DMS79 (cell line): ENCODE data around the gene FBXW11.

Experiments used
- DNase-seq: peaks from one replicate; lab custom pipeline; 2025; lab: John Stamatoyannopoulos, UW

FBXW11 gene

DNA sequence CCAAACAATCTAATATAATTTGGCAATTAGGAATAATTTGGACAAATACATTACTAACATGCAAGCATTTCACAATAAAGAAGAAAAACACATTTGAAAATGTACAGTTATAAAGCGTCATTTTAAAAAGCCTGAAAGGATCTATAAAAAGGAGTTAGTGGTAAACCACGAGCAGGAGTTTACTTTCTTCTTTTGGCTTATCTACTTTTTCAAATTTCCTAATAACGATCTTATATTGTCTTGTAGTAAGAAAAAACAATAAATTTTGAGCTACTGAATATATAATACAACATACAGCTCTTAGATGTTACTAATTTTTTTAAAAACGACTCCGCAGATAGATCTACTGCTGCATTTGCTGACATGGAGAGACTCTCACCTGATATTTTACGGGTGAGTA is 141.0 kb downstream of the FBXW11 start:
- DNase-seq = no peak

GRCh38 chr5:171863935-171864334 is 142.5 kb downstream of the FBXW11 start:
- DNase-seq = no peak

GRCh38 chr5:171862624-171863023 is 143.8 kb downstream of the FBXW11 start:
- DNase-seq = no peak

DNA sequence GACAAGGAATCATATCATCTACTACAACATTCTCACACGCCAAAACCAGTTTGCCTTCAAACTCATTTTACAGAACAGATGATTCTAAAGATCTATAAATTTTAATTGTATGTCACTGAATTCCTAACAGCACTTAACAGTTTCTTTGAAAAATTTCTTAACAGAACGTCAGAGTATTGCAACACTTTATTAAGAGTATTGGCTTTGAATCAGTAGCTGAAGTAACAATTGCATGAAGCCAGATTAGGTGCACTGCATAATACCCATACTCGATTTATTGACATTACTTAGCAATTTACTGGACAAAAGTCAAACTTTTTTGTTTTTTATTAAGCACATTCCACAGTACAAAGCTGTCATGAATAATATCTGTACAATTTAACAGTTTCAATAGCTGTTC is 145.1 kb downstream of the FBXW11 start:
- DNase-seq = no peak

- DNase-seq = no peak
Measured at GRCh38 chr5:171858303-171858702, 148.1 kb downstream of the FBXW11 start.

GRCh38 chr5:171857489-171857876 is 149.0 kb downstream of the FBXW11 start:
- no peak for DNase-seq

GRCh38 chr5:171855798-171856763 is 150.4 kb downstream of the FBXW11 start:
- no peak for DNase-seq

- no peak for DNase-seq
Measured at GRCh38 chr5:171855265-171855664, 151.2 kb downstream of the FBXW11 start.

- no peak for DNase-seq
Measured at GRCh38 chr5:171852255-171852681, 154.2 kb downstream of the FBXW11 start.

- DNase-seq = no peak
Measured at GRCh38 chr5:171851251-171851650, 155.2 kb downstream of the FBXW11 start.

DNA sequence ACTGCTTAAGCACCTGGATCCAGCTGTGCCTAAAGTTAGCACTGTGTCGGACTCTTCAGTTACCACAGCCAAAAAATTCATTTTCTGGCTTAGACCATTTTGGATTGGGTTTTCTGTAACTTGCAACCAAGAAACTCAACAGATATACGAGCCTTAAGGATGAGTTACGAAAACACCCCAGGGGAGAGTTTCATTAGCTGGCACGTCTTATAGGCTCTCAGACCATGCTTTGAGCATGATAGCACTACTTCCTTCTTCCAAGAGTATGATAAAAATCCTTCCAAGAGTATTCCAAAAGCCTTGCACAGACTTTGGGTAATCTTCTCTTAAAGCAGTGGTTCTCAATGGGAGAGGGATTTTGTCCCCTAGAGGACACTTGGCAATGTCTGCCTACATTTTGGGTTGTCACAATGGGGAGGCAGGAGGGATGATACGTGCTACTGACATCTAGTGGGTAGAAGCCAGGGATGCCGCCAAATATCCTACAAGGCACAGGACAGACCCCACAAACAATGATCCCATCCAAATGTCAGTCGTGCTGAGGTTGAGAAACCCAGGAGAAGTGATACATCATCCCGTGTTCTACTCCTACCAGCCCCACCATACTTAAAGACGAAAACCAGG is 156.0 kb downstream of the FBXW11 start:
- no peak for DNase-seq

GRCh38 chr5:171849585-171850323 is 156.7 kb downstream of the FBXW11 start:
- DNase-seq = no peak

DNA sequence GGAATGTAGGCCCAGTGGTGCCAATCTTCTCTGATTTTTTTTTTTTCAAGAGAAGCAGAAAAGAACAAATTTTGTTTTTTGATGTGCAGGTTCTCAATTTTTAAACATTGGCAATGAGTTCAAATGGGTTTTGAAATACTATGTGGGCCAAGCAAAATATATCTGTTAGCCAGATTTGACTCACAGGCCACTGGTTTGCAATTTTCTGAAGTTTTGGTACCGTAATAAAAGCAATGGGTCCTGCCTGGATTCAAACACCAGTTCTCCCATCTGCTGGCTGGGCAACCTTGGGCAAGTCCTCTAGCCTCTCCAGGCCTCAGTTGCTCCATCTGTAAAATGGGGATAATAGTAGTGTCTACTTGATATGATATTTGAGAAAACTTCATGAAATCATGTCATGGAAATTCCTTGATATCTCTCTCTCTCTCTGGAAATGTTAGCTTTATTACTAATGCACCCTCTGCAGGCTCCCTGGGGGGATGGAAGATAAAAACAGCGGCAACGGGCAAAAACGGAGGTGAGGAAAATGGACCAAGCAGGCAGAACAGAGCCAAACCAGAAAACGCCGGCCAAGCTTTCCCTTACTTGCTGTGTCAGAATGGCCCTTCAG is 157.4 kb downstream of the FBXW11 start:
- no peak for DNase-seq

- DNase-seq = no peak
Measured at GRCh38 chr5:171848486-171848885, 158.0 kb downstream of the FBXW11 start.

GRCh38 chr5:171848006-171848405 is 158.4 kb downstream of the FBXW11 start:
- no peak for DNase-seq

GRCh38 chr5:171847026-171847425 is 159.4 kb downstream of the FBXW11 start:
- DNase-seq = no peak

DNA sequence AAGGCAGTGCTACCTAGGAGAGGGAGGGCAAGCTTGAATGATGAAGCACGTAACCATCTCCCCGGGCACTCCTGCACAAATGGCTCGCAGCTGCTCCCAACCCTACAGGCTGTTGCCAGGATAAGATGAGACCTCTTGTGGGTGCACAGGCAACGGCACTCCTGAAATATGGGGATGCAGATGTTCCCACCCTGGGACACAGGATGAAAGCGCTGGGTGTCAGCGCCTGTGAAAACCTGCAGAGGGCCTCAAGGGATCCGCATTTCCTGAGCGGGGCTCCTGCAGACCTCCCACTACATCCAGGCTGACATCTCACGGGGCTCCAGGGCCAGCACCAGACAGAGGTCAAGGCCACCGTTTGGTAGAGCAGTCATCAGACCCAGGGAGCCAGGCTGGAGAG is 160.1 kb downstream of the FBXW11 start:
- no peak for DNase-seq

- DNase-seq = no peak
Measured at GRCh38 chr5:171845857-171846256, 160.6 kb downstream of the FBXW11 start.

- no peak for DNase-seq
Measured at GRCh38 chr5:171845040-171845630, 161.3 kb downstream of the FBXW11 start.

GRCh38 chr5:171842777-171843328 is 163.6 kb downstream of the FBXW11 start:
- no peak for DNase-seq

DNA sequence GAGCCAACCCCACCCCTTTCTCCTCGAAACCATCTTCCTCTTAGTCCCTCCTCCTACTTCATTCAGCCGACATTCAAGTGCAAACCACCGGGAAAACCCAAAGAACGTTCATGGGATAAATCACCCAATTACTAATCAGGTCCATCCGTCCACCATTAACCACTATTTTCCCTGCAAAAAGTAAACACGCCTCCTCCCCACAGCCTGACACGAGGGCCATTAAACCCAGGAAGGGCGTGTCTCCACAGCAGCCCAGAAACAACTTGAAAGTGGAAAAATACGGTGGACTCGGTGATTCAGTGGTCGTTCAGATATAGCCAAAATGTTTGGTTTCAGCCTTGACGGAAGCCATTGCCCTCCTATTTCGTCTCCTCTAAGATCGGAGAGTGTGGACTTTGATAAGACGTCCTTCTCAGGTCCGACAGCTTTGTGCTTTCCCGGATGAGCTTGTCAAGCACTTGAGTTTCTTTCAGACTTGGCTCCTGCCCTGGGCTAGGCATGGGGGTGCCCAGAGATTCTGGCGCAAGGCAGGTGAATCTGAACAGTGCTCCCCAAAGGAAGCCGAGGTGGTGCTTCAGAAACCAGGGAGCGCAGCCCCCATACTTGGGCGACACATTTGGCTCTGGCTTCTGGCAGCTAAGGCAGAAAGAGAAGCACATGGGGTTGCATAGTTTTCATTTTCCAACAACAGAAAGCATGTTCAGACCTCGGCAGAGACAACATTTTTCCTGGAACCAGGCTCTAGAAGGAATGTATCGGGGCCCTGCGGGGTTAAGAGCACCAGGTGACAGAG is 164.3 kb downstream of the FBXW11 start:
- DNase-seq = no peak
